Right ventricle myocardium inferior (tissue), 1 donor: Measurements from ENCODE around the gene ARAP2. TPM values are rescaled to one million over a fixed set of nuclear protein-coding genes. Genes with fewer than 3 reads are reported as not detected.

ENCODE experiments used
- ATAC-seq: fragments of 200-7000 bp; cut with Tn5 transposase; one replicate; pipeline ENCODE4 v1.9.1; 2020; ENCODE audit warnings: mild to moderate bottlenecking, moderate library complexity
- DNase-seq: peaks from one replicate; pipeline ENCODE4 v3.0.0; 2021; ENCODE audit errors: missing footprints
- intact Hi-C: fragments of 100-400 bp; cut with DNase I; formaldehyde crosslinking; loops from one replicate; pipeline ENCODE4 v1.11.0; 2022
- total RNA-seq: library from RNA; stranded (reverse); fragmentation: NEBNext Ultra II Directional; extraction: Animal tissue kit (Norgen Biotek cat#: 25700); gene quantifications from one replicate; pipeline ENCODE4 v1.2.1, GENCODE V29; 2021
- donor health status: DM: no; HTN: yes; CAD: no; lungs with severe emphysema.

ARAP2 gene
- total RNA-seq, 1 donor from 2014 or later = 2.8 TPM

- DNase-seq (no peak), ATAC-seq (no peak)
- intact Hi-C loops = no loop called here
Measured at GRCh38 chr4:36224972-36225903, 19.1 kb downstream of the ARAP2 start.

GRCh38 chr4:36222702-36223101 lies 21.6 kb downstream of the ARAP2 start:
- DNase-seq (no peak), ATAC-seq (no peak)
- intact Hi-C loops = no loop called here

- ATAC-seq (no peak), DNase-seq (no peak)
- intact Hi-C loops = no loop called here
Measured at GRCh38 chr4:36220776-36221175, 23.5 kb downstream of the ARAP2 start.

- no peak for DNase-seq
- no peak for ATAC-seq
- intact Hi-C loops = no loop called here
Measured at GRCh38 chr4:36218121-36218520, 26.2 kb downstream of the ARAP2 start.

- ATAC-seq (no peak), DNase-seq (no peak)
- intact Hi-C loops = no loop called here
Measured at GRCh38 chr4:36215627-36216026, 28.7 kb downstream of the ARAP2 start.

- intact Hi-C loops = no loop called here
- ATAC-seq (no peak), DNase-seq (no peak)
Measured at GRCh38 chr4:36214735-36215485, 29.4 kb downstream of the ARAP2 start.

GRCh38 chr4:36213977-36214376 lies 30.3 kb downstream of the ARAP2 start:
- intact Hi-C loops = no loop called here
- DNase-seq (no peak), ATAC-seq (no peak)

- intact Hi-C loops = no loop called here
- ATAC-seq = no peak
- DNase-seq = no peak
Measured at GRCh38 chr4:36211084-36211483, 33.2 kb downstream of the ARAP2 start.

GRCh38 chr4:36209941-36210649 lies 34.2 kb downstream of the ARAP2 start:
- intact Hi-C loops = no loop called here
- no peak for ATAC-seq

GRCh38 chr4:36208893-36209473 lies 35.3 kb downstream of the ARAP2 start:
- ATAC-seq (no peak), DNase-seq (no peak)
- intact Hi-C loops = no loop called here

More at GRCh38 chr4:36209941-36210649, 34.2 kb downstream of the ARAP2 start:
- DNase-seq = no peak

- no peak for ATAC-seq
- DNase-seq = no peak
- intact Hi-C loops = no loop called here
Measured at GRCh38 chr4:36207831-36208520, 36.3 kb downstream of the ARAP2 start.

- ATAC-seq (no peak), DNase-seq (no peak)
- intact Hi-C loops = no loop called here
Measured at GRCh38 chr4:36207367-36207766, 36.9 kb downstream of the ARAP2 start.

- intact Hi-C loops = no loop called here
- DNase-seq (no peak), ATAC-seq (no peak)
Measured at GRCh38 chr4:36206603-36207311, 37.6 kb downstream of the ARAP2 start.

GRCh38 chr4:36206012-36206411 lies 38.3 kb downstream of the ARAP2 start:
- ATAC-seq = no peak
- no peak for DNase-seq
- intact Hi-C loops = no loop called here

- DNase-seq = no peak
- intact Hi-C loops = no loop called here
- ATAC-seq = no peak
Measured at GRCh38 chr4:36198861-36199260, 45.5 kb downstream of the ARAP2 start.

GRCh38 chr4:36198068-36198808 lies 46.1 kb downstream of the ARAP2 start:
- no peak for ATAC-seq
- intact Hi-C loops = no loop called here
- DNase-seq = peak; percentile 54

GRCh38 chr4:36197501-36197900 lies 46.8 kb downstream of the ARAP2 start:
- intact Hi-C loops = no loop called here
- no peak for DNase-seq
- no peak for ATAC-seq
